Neural crest cell (in vitro differentiated cells): ENCODE results near the gene ANOS1. TPM values are rescaled to one million over a fixed set of nuclear protein-coding genes. Genes with fewer than 3 reads are reported as not detected.
"Not testable (repeated sequence)": the region's sequence is repeated elsewhere in the genome, so short reads cannot be mapped to it uniquely, and the experiment has no call there.

Experiments
- DNase-seq: peaks from one replicate; pipeline ENCODE4 v3.0.0; 2021; ENCODE audit warnings: low read depth, mixed read lengths, low spot score
- H3K27ac Mint-ChIP-seq: one replicate; pipeline ENCODE4 v1.8.0; 2021; ENCODE audit warnings: mild to moderate bottlenecking, mixed read lengths; ENCODE audit not compliant: unreplicated experiment
- H3K27me3 Mint-ChIP-seq: 2 replicates; pipeline ENCODE4 v1.8.0; 2021; ENCODE audit warnings: low read depth, mild to moderate bottlenecking, mixed read lengths
- H3K36me3 Mint-ChIP-seq: 2 replicates; pipeline ENCODE4 v1.8.0; 2021; ENCODE audit warnings: low read depth, mild to moderate bottlenecking, mixed read lengths
- H3K4me1 Mint-ChIP-seq: 2 replicates; pipeline ENCODE4 v1.8.0; 2021; ENCODE audit warnings: mixed read lengths
- H3K4me3 Mint-ChIP-seq: one replicate; pipeline ENCODE4 v1.8.0; 2021; ENCODE audit warnings: mild to moderate bottlenecking, mixed read lengths
- H3K9me3 Mint-ChIP-seq: 2 replicates; pipeline ENCODE4 v1.8.0; 2021; ENCODE audit warnings: mixed read lengths
- long read RNA-seq: library from polyadenylated mRNA; unstranded; transcript quantifications from one replicate; pipeline ENCODE4 v2.0.0, GENCODE V29; 2020
- total RNA-seq: library from RNA; stranded (reverse); gene quantifications from 2 replicates; pipeline ENCODE4 v1.2.1, GENCODE V29; 2021
- TF ChIP-seq, protein P1 (sequence below): fragments of 200-600 bp; sonication (generic); conservative IDR thresholded peaks from 2 replicates; pipeline ENCODE4 v1.5.0; 2021; ENCODE audit warnings: antibody characterized with exemption, mild to moderate bottlenecking

ANOS1 gene, protein sequence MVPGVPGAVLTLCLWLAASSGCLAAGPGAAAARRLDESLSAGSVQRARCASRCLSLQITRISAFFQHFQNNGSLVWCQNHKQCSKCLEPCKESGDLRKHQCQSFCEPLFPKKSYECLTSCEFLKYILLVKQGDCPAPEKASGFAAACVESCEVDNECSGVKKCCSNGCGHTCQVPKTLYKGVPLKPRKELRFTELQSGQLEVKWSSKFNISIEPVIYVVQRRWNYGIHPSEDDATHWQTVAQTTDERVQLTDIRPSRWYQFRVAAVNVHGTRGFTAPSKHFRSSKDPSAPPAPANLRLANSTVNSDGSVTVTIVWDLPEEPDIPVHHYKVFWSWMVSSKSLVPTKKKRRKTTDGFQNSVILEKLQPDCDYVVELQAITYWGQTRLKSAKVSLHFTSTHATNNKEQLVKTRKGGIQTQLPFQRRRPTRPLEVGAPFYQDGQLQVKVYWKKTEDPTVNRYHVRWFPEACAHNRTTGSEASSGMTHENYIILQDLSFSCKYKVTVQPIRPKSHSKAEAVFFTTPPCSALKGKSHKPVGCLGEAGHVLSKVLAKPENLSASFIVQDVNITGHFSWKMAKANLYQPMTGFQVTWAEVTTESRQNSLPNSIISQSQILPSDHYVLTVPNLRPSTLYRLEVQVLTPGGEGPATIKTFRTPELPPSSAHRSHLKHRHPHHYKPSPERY
- 18.1 and 18.8 TPM in 2 replicates for total RNA-seq
- long read RNA-seq, partial matches to known transcripts: 3 of 8 reads
- long read RNA-seq, other reads (novel, unspliced or antisense): 5 of 8 reads

DNA sequence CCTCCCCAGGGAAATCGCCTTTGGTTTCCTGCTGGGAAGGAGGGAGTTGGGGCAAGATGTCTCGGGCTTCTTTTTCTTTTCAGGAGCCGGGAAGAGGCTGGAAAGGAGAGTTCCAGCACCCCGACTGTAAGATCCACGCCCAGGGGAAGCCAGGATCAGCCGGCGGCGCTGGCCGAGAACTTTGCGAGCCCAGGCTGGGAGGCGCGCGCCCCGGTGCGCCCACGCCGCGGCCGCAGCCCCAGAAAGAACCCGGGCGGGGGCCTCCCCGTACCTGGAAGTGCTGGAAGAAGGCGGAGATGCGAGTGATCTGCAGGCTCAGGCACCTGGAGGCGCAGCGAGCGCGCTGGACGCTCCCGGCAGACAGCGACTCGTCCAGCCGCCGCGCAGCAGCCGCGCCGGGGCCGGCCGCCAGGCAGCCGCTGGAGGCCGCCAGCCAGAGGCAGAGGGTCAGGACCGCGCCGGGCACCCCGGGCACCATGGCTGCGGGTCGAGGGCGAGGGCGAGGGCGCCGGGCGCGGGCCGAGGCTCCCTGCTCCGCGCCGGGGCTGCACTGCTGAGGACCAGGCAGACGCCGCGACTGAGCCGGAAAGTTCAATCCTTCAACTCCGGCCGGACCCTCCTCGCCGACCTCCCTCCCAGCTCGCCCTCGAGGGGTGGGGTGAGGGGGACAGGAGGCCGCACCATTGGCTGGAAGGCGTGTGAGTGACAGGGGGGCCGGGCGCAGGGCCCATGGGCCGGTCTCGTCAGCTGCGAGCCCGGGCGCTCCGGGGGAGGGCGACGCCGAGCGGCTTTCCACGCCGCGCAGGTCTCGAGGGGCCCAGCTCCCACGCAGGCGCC lies at the start of gene ANOS1:
TSS of gene ANOS1 (minus strand) at position 579 of the 837 bp plus-strand sequence. CDS start at position 478, 101 bp downstream.
- DNase-seq: peak; percentile 80
- Mint-ChIP-seq H3K9me3 (no peaks in the 10 kb centered on the region), H3K27me3 (peaks cover 53% of the 10 kb centered on the region), H3K27ac (no peak within 1 kb of the TSS), H3K4me3 (peak within 1 kb of the TSS; percentile 91), H3K4me1 (peaks cover 18% of the 10 kb centered on the region), H3K36me3 (no peaks in the 10 kb centered on the region)
- TF ChIP-seq, protein P1, sequence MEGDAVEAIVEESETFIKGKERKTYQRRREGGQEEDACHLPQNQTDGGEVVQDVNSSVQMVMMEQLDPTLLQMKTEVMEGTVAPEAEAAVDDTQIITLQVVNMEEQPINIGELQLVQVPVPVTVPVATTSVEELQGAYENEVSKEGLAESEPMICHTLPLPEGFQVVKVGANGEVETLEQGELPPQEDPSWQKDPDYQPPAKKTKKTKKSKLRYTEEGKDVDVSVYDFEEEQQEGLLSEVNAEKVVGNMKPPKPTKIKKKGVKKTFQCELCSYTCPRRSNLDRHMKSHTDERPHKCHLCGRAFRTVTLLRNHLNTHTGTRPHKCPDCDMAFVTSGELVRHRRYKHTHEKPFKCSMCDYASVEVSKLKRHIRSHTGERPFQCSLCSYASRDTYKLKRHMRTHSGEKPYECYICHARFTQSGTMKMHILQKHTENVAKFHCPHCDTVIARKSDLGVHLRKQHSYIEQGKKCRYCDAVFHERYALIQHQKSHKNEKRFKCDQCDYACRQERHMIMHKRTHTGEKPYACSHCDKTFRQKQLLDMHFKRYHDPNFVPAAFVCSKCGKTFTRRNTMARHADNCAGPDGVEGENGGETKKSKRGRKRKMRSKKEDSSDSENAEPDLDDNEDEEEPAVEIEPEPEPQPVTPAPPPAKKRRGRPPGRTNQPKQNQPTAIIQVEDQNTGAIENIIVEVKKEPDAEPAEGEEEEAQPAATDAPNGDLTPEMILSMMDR: no peak

DNA sequence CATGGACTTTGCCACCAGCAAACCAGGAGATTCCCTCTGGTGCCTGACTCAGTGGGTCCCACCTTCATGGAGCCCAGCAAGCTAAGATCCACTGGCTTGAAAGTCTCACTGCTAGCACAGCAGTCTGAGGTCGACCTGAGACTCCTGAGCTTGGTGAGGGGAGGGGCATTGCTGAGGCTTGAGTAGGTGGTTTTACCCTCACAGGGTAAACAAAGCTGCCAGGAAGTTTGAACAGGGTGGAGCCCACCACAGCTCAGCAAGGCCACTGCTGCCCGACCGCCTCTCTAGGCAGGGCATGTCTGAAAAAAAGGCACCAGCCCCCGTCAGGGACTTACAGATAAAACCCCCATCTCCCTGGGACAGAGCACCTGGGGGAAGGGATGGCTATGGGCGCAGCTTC lies 41.2 kb upstream of the ANOS1 start:
- H3K9me3 Mint-ChIP-seq: peaks cover 7% of the 10 kb centered on the region
- DNase-seq: no peak
- no peaks in the 10 kb centered on the region for H3K4me1 Mint-ChIP-seq
- no peak overlapping the region for H3K4me3 Mint-ChIP-seq
- TF ChIP-seq, protein P1: no peak
- no peak overlapping the region for H3K27ac Mint-ChIP-seq
- H3K36me3 Mint-ChIP-seq: no peaks in the 10 kb centered on the region
- no peaks in the 10 kb centered on the region for H3K27me3 Mint-ChIP-seq

DNA sequence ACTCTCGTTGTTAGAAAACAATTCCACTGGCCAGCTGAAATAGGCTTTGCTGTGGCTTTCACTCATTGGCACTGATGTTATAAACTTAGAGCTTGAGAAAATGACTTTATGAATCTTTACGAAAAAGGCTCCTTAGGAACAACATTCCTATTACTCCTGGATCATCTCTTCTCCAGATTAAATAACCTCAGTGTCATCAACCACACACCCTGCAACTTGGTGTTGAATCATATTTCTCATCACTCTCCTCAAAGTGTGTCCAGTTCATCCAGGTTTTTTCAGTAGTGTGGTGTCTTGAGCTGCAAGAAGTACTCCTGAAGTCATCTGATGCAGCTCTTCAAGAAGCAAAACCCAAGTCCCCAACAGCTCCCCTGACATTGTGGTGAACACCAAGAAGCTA lies 28.1 kb upstream of the ANOS1 start:
- peaks cover 4% of the 10 kb centered on the region for H3K9me3 Mint-ChIP-seq
- no peak for DNase-seq

DNA sequence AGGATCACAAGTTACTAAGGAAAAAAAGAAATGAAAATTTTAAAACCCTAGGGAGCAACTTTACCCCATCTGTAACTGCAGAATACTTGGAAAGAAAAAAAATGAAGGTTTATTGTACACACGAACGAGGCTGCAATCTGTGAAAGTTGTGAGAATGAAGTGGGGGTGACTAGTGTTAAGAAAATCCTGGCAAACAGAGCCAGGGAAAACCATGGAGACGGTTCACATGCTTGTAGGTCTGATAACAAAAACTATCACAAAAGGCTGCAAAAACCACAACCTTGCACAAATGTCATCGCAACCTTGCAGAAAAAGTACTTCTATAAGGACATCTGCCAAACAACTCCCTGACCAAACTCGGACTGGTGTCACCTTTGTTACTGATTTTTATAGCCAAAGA lies 26.8 kb upstream of the ANOS1 start:
- H3K36me3 Mint-ChIP-seq, H3K9me3 Mint-ChIP-seq, H3K27ac Mint-ChIP-seq, DNase-seq, H3K4me3 Mint-ChIP-seq, H3K27me3 Mint-ChIP-seq, H3K4me1 Mint-ChIP-seq: not testable (repeated sequence)

More for the DNA sequence above, 28.1 kb upstream of the ANOS1 start:
- Mint-ChIP-seq H3K27ac (no peak overlapping the region), H3K27me3 (no peaks in the 10 kb centered on the region), H3K4me3 (no peak overlapping the region), H3K4me1 (no peaks in the 10 kb centered on the region), H3K36me3 (no peaks in the 10 kb centered on the region)
- TF ChIP-seq, protein P1: no peak

DNA sequence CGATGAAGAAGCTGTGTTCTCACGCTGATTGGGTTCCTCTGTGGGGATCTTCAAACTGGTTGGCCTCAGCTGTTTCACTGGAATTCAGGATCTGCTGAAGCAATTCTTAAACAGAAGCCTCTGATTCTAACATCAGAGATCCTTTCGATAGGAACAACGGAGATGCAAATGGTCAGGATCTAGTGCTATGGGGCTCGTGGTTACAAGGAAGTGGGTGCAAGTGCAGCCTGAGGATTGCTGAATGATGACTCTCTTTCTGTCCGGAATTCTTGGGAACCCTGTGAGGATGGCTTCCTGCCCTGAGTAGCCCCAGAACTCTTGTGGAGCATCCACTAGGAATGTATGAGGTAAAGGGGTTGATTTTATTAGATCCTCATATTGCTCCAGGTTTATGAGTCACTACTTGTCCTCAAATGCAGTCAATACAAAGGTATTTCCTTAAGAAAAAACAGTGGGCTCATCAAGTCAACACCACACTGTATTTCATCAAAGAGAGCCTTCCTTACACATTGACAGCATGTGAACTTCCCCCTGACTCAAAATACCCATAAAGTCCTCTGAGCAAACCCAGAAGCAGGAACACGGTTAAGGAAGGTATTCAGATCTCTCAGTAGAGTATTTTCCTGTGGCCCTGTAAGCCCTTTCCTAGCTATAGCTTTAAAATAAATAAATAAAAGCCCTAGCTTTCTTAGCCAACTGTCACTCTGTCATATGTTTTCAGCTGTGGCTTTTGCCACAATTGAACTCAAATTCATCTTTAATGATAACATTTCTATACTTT lies 25.9 kb upstream of the ANOS1 start:
- H3K9me3 Mint-ChIP-seq, H3K36me3 Mint-ChIP-seq, DNase-seq, H3K4me3 Mint-ChIP-seq, H3K27ac Mint-ChIP-seq, H3K27me3 Mint-ChIP-seq, H3K4me1 Mint-ChIP-seq: not testable (repeated sequence)

DNA sequence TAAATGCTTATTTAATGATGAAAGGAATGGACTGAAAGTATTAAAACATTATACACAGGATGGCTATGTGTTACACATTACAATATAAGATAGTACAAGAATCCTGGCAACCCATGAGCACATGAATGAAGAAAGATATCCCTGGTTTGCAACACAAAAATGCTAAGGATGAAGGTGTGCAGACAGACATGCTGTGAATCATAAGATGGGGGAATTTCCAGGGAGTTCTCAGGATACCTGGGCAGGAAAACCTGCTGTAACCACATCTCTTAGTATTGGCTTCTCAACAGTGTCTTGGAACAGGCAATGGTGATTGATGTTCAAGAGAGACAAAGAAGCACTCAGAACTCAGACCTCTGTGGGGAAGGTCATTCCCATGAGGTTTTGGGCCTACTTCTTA lies 23.9 kb upstream of the ANOS1 start:
- no peak for DNase-seq
- Mint-ChIP-seq H3K4me3 (no peak overlapping the region), H3K36me3 (no peaks in the 10 kb centered on the region), H3K27me3 (peaks cover 13% of the 10 kb centered on the region), H3K9me3 (peaks cover 4% of the 10 kb centered on the region), H3K4me1 (no peaks in the 10 kb centered on the region), H3K27ac (no peak overlapping the region)
- TF ChIP-seq, protein P1: no peak
